Sigmoid colon (tissue), 4 donors: ENCODE measurements around the gene SUMO3.

Experiments used
- CTCF ChIP-seq, 4 experiments: fragments of 450-650 bp in 3 of 4; fragments of 200-600 bp in 1 of 4; IDR thresholded peaks; one replicate each; pipeline ENCODE4 v1.5.1; 2016 to 2019; ENCODE audit warnings: antibody characterized with exemption in 4 of 4, mild to moderate bottlenecking in 3 of 4, moderate library complexity in 2 of 4
- EP300 ChIP-seq, 4 donors: sonication (generic); formaldehyde crosslinking; IDR thresholded peaks; one replicate each; pipeline ENCODE4 v1.6.1; 2017; ENCODE audit warnings: antibody characterized with exemption in 4 of 4
- POLR2A ChIP-seq, 2 donors: fragments of 450-650 bp; IDR thresholded peaks; one replicate each; pipeline ENCODE4 v1.6.1; 2016; ENCODE audit warnings: antibody characterized with exemption in 2 of 2, mild to moderate bottlenecking in 2 of 2, moderate library complexity in 2 of 2
- POLR2AphosphoS5 ChIP-seq, 4 donors: sonication (generic); formaldehyde crosslinking; IDR thresholded peaks; one replicate each; pipeline ENCODE4 v1.6.1; 2017; ENCODE audit warnings: antibody characterized with exemption in 4 of 4

DNA sequence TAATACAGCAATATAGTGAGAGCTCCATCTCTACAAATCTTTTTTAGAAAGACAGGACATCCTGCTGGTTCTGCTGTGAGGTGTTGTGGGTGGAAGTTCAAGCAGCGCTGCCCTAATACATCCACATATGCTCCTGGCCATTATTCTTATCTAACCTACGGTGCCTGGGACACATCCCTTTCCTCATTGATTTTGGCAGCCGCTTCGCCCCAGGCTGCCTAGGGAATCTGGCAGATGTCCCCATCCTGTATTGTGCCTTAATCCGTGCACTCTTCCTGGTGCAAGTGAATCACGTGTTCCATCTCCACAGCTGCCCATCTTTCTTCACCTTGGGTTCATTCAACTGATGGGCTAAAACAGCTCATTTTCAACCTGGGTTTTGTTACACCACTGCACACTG is 13.1 kb downstream of the SUMO3 start:
- TF ChIP-seq POLR2AphosphoS5 (IDR thresholded peaks at IDR 0.05) = no peak
- no peak for TF ChIP-seq CTCF (IDR thresholded peaks at IDR 0.05)
- TF ChIP-seq POLR2A (IDR thresholded peaks at IDR 0.05) = no peak
- TF ChIP-seq EP300 (IDR thresholded peaks at IDR 0.05) = no peak
